ENCODE measurements around the gene PLK2.
A peak's percentile ranks its signal among the peaks of the same experiment; 100 is the strongest.

DNA sequence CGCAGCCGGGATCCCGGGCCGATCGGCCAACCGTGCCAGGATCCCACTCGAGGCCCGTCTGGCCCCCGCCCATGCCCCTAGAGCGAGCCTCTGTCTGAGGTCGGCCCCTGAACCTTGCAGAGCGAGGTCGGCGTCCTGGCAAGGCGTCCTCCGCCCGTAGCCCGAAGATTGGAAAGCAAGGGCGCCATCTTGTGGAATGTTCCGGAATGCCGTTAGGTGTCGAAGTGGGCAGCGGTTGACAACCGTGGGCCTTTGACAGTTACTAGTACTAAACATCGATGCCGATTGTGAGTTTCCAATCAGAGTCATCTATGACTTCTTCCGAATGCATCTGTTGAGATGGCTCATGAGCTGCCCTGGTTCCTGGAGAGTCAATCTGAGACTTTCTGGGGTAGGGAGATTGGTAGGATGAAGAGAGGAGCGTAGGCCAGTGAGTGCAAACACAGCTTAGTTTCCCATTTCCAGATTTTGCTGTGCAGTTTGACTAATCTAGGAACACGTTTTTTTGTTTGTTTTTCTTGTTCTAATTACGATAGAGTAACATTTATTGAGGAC is 923 bp upstream of the PLK2 start:
- TF ChIP-seq, protein P1, sequence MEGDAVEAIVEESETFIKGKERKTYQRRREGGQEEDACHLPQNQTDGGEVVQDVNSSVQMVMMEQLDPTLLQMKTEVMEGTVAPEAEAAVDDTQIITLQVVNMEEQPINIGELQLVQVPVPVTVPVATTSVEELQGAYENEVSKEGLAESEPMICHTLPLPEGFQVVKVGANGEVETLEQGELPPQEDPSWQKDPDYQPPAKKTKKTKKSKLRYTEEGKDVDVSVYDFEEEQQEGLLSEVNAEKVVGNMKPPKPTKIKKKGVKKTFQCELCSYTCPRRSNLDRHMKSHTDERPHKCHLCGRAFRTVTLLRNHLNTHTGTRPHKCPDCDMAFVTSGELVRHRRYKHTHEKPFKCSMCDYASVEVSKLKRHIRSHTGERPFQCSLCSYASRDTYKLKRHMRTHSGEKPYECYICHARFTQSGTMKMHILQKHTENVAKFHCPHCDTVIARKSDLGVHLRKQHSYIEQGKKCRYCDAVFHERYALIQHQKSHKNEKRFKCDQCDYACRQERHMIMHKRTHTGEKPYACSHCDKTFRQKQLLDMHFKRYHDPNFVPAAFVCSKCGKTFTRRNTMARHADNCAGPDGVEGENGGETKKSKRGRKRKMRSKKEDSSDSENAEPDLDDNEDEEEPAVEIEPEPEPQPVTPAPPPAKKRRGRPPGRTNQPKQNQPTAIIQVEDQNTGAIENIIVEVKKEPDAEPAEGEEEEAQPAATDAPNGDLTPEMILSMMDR (conservative IDR thresholded peaks at IDR 0.05; ENCODE audit: low read depth, low read length): peak; percentile 88
- no peak for TF ChIP-seq RCOR1 (IDR thresholded peaks at IDR 0.05; ENCODE audit: insufficient replicate concordance, low read length)
- no peak for TF ChIP-seq POLR2A (IDR thresholded peaks at IDR 0.05; ENCODE audit: low read depth, low read length)
- TF ChIP-seq MAZ (IDR thresholded peaks at IDR 0.05; ENCODE audit: borderline replicate concordance, low read depth, low read length): no peak

Measured in IMR-90 (cell line).